GM19463 (cell line): ENCODE results near the gene LTB4R2.
A peak's percentile ranks its signal among the peaks of the same experiment; 100 is the strongest.
"Not testable (repeated sequence)": the region's sequence is repeated elsewhere in the genome, so short reads cannot be mapped to it uniquely, and the experiment has no call there.

ENCODE experiments used
- ATAC-seq: cut with Tn5 transposase; IDR thresholded peaks from one replicate; pipeline ENCODE4 v1.9.1; 2021; ENCODE audit warnings: mild to moderate bottlenecking, moderate library complexity; ENCODE audit not compliant: unreplicated experiment

Gene LTB4R2

DNA sequence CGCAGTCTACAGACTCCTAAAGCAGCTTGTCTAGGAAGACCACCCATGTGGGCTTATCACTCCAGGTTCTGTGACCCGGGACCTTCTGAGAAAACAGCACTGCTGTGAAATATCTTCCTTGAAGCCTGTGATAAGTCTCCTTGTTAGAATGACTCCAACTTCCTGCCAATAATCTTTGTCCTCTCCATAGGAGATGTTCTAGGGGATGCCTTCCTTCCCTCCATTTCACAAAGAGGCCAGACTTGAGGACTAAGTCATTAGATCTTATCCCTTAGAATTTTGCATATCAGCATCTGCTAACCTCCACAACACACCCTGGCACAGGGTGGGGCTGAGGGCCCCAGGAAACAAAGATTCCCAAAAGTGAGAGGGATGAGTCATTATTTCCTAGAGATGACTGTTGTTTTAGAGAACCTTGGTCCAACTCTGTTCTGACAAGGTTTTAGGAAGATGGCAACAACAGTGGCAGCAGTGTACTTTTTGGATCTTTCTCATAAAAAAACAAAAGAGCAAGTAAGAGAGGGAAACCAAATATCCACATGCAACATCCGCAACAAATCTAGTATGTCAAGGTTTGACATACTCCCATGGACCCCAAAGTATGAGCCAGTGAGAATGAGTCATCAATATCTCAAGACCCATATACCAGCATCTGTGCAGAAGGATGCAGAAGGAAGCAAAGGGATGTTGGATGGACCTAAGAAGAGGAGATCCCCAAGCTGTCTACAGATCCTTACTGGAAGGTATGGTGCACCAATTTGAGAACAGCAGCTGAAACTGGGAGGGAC is 7.4 kb downstream of the LTB4R2 start:
- no peak for ATAC-seq

DNA sequence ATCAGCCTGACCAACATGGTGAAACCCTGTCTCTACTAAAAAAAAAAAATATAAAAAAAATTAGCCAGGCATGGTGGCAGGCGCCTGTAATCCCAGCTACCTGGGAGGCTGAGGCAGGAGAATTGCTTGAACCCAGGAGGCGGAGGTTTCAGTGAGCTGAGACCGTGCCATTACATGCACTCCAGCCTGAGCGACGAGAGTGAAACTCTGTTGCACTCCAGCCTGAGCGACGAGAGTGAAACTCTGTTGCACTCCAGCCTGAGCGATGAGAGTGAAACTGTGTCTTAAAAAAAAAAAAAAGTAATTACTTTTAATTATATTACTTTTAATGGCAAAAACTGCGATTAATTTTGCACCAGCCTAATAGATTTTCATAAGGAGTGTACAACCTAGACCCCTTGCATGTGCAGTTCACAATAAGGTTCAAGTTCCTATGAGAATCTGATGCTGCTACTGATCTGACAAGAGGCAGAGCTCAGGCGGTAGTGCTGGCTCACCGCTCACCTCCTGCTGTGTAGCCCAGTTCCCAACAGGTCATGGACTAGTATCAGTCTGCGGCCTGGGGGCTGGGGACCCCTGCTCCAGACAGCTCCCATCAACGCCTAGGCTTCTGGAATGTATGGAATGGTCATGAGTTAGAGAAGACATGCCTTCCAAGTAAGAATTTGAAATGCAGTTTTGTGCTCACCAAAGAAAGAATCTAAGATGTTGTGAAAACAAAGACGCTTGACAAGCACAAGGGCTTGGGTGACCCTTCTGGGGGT is 11.5 kb downstream of the LTB4R2 start:
- no peak for ATAC-seq

DNA sequence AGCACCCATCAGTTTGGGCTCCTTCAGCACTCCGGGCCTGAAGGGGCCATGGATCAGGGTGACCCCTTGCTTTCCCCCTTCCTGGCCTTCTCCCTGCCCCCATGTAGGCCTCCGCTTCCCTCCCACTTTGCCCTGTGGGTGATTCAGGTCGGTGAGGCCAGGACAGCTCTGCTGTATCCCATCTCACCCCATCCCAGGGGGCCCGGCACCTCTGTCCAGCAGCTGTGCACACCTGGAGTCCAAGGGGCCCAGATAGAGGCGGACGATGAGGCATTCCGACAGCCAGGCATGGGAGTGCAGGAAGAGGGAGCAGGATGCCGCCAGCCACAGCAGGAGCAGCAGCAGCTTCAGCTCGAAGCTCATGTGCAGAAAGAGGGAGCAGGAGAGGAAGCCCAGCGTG is 12.7 kb downstream of the LTB4R2 start:
- ATAC-seq = no peak

DNA sequence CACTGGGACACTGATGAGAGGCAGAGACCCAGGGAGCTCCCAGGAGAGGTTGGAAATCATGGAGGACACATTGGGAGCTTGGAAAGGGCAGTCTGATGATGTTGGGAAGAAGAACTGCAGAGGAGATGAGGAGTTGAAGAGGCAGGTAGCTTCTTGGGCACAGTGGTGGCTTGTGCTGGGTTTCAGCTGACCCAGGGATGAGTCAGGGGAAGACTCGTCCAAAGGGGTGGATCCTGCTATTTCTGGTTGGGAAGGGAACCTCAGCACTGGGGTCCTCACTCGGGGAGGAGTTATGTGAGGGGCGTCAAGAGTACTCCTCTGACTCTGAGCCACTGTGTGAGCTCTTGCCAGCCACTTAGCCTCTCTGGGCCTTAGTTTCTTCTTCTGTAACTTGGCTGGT is 13.4 kb downstream of the LTB4R2 start:
- ATAC-seq = no peak

DNA sequence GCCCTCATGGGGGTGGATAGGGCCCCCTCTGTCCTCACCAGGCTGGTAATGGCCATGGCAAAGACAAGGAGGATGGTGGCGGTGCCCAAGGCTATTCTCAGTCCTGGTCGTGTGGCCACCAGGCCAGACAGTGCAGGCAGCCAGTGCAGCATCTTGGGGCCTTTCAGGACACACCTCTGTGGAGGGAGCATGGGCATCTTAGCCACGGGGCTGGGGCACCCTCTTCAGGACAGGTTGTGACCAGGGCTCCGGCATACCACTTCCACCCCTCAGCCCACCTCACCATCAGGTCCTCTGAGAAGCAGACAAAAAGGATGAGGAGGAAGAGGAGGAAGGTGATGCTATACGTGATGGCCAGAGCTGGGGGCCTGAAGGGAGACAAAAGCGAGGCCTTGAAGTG is 14.1 kb downstream of the LTB4R2 start:
- no peak for ATAC-seq

DNA sequence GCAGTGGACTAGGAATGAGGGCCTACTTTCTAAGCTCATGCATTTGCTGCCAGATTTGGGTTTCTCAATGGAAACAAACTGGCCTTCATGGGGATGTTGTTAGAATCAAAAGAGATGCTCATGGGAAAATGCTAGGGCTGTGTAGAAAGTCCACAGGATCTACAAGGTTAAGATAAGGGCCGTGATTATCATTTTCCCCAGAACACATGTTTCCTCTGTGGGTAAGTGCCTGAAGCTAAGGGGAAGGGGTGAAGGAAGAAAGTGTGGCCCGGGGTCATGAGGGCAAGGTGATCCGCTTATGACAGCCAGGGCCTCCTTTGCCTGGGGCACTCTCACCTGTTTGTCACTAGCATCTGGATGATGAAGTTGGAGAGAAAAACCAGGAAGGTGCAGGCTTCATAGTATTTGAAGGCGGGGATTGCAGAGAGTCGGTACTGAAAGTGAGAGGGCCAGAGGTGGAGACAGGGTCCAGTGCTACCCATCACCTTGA is 15.1 kb downstream of the LTB4R2 start:
- no peak for ATAC-seq

DNA sequence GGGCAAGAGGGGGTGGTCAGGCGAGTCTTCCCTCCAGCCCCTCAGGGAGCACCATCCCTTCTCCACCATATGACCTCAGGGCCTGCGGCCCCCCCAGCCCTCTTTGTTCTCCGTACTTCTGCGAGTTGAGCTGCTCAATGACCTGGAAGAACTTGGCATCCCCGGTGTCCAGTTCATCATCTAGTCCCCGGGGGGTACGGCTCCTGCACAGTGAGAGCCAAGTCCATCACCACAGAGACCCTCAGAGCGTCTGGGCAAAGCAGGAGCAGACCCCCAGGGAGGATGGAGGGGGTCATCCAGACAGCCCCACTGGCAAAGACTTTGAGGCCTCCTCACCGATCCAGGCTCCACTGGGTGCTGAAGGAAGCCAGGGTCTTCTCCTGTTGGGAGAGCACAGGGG is 16.0 kb downstream of the LTB4R2 start:
- ATAC-seq = no peak

DNA sequence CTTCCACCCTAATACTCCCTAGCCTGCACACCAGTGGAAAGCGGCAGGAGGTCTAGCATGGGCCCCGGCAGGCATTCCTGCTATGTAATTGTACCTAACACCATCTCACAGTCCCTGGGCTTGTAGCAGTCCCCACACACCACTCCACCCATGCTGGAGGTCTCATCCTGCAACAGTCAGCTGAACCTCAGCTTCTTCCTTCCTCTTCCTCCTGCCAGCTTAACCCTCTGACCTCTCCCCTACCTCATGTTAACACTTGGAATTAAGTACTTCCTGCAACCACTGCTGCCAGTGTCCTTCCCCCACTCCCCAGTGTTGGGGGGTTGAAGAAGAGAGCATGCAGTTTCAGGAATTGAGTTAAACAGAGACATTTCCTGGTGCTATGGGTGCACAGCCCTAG is 17.4 kb downstream of the LTB4R2 start:
- ATAC-seq = no peak

DNA sequence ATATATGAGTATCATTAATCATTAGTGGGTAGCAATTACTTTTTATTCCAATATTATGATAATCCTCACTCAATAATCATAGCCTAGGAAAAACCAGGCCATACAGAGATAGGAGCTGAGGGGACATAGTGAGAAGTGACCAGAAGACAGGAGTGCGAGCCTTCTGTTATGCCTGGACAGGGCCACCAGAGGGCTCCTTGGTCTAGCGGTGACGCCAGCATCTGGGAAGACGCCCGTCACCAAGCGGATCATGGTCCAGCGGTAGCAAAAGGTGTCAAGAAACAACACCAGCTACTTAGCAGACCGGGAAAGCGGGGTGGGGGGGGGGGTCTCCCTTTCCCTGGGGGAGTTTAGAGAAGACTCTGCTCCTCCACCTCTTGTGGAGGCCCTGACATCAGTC is 18.0 kb downstream of the LTB4R2 start:
- not testable (repeated sequence) for ATAC-seq

DNA sequence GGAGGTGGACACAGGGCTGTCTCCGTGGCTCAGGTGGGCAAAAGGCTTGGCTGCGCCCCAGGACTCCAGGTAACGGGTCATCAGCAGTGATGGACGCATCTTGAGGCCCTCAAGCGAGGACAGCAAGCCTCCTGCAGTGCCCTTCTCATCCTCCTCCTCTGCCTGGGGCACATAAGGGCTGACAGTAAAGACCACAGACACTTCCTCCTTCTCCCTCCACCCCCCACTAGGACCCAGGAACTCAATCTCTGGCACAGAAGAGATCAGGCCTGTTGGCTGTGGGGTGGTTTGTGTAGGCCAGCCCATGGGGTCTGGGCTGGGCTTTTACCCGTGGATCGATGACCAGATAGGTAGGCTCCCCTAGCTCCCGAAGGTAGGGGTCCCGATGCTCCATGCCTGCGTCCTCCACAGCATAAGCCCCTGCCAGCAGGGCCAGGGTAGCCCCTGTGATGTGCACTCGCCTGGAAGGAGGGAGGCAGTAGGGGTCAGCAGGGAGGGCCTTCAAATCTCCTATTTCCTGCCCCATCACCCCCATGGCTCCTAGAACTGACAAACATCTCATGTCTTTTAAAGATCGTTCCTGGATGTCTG is 19.2 kb downstream of the LTB4R2 start:
- no peak for ATAC-seq

DNA sequence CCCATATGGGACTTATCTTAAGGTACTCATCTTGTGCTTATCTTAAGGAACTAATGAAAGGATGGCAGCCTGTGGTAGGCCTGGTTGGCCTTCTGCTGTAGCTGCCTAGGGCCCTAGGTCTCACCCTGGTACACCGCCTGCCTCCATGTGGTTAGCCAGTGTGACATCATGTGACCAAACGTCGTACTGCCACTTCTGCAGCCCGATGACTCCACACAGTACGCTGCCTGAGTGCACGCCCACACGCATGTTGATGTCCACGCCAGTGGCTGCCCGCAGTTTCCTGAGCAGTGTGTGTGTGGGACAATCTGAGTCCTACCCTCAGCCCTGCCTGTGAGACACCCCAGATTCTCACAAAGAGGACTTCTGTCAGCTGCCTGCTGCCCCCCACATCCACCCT is 19.8 kb downstream of the LTB4R2 start:
- ATAC-seq = no peak

DNA sequence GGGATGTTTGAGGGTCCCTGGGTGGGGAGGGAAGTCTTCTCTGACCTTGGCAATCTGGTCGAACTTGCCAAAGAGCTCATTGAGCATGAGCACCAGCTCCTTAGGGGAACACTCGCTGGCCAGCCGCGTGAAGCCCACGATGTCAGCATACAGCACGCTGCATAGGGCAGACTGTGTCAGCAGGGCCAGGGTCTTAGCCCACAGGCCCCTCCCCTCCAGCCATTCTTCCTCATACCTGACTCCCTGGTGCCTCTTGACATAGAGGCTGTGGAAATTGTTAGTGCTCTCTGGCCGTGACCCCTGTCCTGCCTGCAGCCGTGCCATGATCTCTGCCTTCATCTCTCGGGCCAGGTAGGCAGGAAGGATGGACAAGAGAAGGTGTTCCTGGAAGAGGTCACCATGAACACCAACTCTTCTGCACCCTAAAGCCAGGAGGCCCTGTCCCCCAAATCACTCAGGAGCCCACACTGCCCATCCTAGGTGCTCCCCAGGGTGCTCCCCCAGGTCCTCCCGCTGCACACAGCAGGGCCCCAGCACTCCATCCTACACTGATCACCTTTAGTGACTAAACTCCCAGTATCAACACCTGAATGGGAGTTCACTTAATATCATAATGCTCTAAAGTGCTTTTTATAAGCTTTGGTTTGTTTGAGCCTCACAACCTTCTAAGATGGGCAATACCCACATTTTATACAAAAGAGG is 21.2 kb downstream of the LTB4R2 start:
- no peak for ATAC-seq

DNA sequence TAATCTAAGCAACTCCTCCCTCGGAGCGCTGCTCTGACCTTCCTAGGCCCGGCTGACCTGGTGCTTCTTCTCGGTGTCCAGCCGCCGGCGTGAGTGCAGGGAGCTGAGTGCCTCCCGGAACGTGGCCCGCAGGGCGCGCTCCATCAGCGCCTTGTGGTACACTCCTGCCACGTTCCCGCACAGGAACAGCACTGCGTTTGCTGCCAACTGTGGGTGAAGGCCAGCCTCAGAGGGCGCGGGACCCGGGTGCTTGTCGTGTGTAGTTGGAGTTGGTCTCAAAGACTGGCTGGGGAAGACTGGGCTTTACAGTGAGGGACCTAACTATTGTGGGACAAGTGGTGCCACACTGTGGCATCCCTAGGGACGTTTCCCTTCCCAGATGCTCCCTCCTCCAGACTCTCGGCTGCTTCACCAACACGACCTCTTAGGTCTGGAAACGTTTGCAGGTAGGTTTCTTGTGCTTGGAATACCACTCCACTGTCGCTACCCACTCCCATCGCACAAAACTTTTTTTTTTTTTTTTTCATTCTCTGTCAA is 21.9 kb downstream of the LTB4R2 start:
- no peak for ATAC-seq

DNA sequence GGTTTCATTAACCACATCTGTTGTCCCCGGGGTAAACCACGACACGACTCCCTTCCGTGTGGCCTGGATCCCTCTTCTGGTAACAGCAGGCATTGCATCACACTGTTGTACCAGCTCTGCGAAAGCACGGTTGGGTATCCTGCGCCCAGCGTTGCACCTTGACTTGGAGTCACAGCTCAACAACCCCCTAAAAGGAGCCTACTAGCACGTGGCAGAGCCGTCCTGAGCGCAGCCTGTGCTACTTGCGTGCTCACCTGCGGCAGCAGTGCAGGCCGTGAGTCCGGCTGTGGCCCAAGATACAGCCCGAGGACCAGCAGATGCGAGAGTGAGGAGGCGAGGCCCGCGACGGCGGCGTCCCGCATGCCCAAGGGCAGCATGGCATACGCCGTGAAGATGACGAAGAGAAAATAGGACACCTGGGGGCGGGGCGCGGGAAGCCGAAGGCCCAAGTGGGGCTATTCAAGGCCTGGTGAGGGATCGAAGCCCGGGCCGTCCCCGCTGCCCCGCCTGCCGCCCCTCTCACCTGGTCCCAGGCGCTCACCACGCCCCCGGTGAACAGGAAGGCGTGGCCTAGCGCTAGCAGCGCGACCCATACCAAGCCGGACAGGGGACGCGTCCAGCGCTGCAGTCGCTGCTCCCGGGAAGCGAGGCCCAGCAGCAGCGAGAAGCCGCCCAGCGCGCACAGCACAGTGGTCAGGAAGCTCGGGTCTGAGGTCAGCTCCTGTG is 22.5 kb downstream of the LTB4R2 start:
- peak; percentile 85 for ATAC-seq

DNA sequence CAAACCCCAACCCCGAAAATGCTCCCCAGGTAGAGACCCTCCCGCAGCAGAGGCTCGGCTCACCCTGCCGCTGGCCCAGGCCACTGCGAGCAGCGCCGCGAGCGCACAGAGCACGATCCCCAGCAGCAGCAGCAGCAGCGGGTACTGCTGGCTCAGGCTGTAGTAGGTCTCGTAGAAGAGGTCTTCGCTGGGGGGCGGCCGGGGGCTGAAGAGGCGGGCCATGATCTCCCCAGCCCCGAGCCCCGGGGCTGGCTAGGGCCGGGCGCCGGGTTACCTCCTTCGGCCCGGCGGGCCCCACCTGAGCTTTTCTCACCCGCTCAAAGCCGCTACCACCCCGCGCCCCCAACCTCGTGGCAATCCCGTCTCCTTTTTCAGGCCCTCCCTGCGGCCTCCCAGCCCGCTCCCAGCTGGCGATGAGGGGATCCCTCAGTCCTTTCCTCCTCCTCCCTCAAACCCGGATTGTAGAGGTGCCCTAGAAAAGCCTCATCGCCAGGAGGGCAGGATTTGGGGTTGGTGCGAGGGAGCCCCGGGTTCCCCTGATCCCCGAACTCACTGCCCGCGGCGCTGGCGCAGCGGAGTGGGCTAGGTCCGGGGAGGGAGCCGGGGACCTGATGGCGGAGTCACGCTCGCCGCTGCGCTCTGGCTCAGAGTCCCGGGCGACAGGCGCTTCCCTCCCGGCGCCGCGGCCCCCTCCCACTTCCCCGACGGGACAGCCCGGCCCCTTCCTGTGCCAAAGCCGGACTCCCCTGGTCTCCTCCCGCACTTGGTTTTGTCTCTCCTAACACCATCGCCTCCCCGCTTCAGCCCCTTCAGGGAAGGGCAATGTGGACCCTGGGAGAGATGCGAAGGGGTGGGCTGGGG is 24.7 kb downstream of the LTB4R2 start, which contains the start of gene ADCY4:
Gene ADCY4 (minus strand): TSS at position 641 of the 861 bp plus-strand sequence. CDS start 419 bp downstream, at position 222.
- ATAC-seq = no peak

DNA sequence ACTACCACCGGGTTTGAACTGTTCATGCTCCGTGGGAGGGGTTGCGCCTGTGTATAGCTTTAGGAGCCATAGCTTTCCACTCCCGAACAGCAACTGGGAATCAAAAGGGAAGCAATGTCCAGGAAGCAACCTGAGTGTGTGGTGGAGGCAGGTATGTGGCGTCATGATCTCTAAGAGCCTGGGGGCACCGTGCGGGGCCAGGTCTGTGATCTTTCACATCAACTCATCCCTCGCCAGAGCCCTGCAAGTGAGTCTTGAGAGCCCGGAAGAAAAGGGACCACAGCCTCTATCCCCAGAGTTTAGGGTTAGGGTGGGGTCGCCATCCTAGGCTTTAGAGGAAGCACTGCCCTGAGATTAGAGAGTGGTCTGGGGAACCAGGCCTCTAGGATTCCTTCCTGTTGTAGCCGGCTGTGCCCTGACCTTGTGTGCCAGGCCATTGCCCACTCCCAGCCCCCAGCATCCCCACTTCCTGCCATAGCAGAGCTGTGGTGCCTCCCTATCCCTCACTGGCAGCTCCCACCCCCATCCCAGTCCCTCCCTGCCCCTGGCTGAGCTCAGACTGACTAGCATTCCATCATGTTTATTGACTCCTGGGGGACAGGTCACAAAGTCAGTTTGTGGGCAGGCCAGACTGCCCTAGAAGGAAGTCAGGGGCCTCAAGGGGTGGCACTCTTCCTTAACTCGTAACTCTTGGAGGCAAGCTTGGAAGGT is 25.7 kb downstream of the LTB4R2 start:
- ATAC-seq = no peak

DNA sequence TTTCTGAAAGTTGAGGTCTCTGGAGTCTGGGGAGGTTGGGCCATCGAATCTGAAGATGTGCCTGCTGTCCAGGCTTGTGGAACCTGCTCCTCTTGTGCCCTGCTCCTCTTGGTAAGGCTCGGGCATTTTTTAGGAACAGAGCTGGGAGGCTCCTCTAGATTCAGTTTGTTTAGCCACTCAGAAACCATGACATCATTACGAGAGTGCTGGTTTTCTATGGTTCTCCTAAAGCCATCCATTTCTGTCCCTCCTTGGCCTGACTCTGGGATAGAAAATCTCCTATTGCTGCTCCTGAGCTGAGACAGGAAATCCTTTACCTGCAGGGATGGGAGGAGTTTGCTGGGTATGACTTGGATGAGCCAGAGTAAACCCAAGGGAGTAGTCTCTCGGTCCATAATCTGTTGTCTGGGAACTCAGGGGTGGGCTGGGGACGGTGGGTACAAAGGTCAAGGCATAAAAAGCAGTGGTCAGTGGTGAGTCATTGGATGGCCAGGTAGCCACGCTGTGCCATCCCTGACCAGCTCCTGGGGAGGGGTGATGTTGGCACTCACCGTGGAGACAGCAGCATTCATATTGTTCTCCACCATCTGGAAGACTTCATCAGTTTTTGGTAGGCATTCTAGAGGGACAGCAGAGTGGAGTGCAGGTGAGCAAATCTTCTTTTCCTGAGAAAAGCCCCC is 27.3 kb downstream of the LTB4R2 start:
- ATAC-seq = no peak

DNA sequence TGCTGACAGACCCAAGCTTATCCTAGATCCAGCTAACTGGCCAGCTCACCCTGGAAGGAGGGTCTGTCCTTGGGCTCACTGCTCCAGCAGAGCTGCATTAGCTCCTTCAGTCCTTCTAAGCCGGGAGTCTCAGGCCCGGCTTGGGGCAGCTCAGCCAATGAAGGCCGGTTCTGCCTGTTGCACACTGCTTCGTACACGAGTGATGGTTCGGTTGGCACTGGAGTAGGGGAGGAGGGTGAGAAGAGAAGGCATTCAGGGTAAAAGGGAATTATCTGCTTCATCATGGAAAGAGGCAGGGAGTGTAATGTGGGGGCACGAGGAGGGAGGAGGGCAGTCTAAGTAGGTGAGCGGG is 27.9 kb downstream of the LTB4R2 start:
- no peak for ATAC-seq
